Mammary microvascular endothelial cell (primary cell): ENCODE measurements around the gene SERPINB10. TPM values are rescaled to one million over a fixed set of nuclear protein-coding genes. Genes with fewer than 3 reads are reported as not detected.

Source experiments
- total RNA-seq: library from RNA; depleted of rRNA; stranded (reverse); fragments of >200 nt; gene quantifications from 2 replicates; pipeline ENCODE4 v1.2.3, GENCODE V29; 2015

The SERPINB10 gene
- 3.4 TPM in 1 of 2 replicates, not detected in the other for total RNA-seq

GRCh38 chr18:63907664-63908063, at the start of gene SERPINB10:
TSS of gene SERPINB10 (plus strand) at chr18:63907958. CDS start at chr18:63915511, 7,553 bp downstream.

GRCh38 chr18:63887424-63887823, 20.3 kb upstream of the SERPINB10 start, which contains the start of gene SERPINB2:
TSS of gene SERPINB2 (plus strand) at chr18:63887705. CDS start at chr18:63891445, 3,740 bp downstream.

GRCh38 chr18:63949068-63949737, 41.4 kb downstream of the SERPINB10 start, which contains the start of gene HMSD:
TSS of gene HMSD (plus strand) at chr18:63949301. CDS start at chr18:63953456, 4,155 bp downstream.

GRCh38 chr18:63969942-63970808, 62.4 kb downstream of the SERPINB10 start, which contains the start of gene SERPINB8:
TSS of gene SERPINB8 (plus strand) at chr18:63970081. CDS start at chr18:63978309, 8,228 bp downstream.

Other genes with a start within 250 kb of the SERPINB10 start
- gene SERPINB3, start 246.1 kb upstream of the SERPINB10 start, total RNA-seq: not detected in 2 replicates
- gene SERPINB11, start 205.0 kb upstream of the SERPINB10 start, total RNA-seq: not detected in 2 replicates
- gene SERPINB7, start 132.5 kb upstream of the SERPINB10 start, total RNA-seq: not detected in 2 replicates
- gene SERPINB2, start 20.3 kb upstream of the SERPINB10 start, total RNA-seq: 5.7 and 6.3 TPM in 2 replicates
- gene HMSD, start 41.3 kb downstream of the SERPINB10 start, total RNA-seq: not detected in 2 replicates
- gene SERPINB8, start 62.1 kb downstream of the SERPINB10 start, total RNA-seq: 23.3 and 24.1 TPM in 2 replicates
- not detected in 2 replicates for gene LINC00305, start 241.1 kb downstream of the SERPINB10 start, total RNA-seq